HG03342 (cell line): ENCODE measurements around the gene IFT122.
"Not testable (repeated sequence)": the region's sequence is repeated elsewhere in the genome, so short reads cannot be mapped to it uniquely, and the experiment has no call there.

Experiments
- ATAC-seq: cut with Tn5 transposase; IDR thresholded peaks from one replicate; pipeline ENCODE4 v1.9.1; 2021; ENCODE audit warnings: mild to moderate bottlenecking, moderate library complexity; ENCODE audit not compliant: unreplicated experiment

The IFT122 gene, protein sequence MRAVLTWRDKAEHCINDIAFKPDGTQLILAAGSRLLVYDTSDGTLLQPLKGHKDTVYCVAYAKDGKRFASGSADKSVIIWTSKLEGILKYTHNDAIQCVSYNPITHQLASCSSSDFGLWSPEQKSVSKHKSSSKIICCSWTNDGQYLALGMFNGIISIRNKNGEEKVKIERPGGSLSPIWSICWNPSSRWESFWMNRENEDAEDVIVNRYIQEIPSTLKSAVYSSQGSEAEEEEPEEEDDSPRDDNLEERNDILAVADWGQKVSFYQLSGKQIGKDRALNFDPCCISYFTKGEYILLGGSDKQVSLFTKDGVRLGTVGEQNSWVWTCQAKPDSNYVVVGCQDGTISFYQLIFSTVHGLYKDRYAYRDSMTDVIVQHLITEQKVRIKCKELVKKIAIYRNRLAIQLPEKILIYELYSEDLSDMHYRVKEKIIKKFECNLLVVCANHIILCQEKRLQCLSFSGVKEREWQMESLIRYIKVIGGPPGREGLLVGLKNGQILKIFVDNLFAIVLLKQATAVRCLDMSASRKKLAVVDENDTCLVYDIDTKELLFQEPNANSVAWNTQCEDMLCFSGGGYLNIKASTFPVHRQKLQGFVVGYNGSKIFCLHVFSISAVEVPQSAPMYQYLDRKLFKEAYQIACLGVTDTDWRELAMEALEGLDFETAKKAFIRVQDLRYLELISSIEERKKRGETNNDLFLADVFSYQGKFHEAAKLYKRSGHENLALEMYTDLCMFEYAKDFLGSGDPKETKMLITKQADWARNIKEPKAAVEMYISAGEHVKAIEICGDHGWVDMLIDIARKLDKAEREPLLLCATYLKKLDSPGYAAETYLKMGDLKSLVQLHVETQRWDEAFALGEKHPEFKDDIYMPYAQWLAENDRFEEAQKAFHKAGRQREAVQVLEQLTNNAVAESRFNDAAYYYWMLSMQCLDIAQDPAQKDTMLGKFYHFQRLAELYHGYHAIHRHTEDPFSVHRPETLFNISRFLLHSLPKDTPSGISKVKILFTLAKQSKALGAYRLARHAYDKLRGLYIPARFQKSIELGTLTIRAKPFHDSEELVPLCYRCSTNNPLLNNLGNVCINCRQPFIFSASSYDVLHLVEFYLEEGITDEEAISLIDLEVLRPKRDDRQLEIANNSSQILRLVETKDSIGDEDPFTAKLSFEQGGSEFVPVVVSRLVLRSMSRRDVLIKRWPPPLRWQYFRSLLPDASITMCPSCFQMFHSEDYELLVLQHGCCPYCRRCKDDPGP

DNA sequence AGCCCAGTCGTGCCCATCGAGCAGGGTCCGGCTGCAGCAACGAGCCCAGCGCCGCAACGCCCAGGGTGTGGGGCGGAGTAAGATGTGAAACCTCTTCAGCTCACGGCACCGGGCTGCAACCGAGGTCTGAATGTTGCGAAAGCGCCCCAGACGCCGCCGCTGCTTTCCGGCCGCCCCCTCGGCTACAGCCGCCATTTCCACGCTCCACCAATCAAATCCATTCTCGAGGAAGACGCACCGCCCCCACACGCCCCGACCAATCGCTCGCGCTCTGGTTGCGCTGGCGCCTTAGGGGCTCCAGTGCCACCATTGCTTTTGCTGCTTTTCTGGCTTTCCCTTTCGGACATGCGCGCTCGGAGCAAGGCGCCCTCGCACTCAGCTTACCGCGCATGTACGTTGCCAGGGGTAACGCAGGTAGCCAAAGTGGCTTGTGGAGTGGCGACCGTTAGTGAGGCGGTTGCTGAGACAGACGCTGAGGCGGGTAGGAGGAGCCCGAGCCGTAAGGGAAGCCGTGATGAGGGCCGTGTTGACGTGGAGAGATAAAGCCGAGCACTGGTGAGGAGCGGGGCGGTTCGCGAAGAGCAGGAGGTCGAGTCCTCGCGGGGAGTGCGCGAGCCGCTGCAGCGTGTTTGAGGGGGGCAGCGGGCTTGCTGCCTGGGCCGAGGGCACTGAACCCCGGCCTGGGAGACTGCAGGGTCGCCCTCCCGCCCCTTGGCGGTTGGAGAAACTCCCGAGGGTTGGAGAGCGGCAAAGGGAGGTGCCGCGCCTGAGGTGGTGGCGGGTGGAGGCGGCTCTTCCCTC is at the start of gene IFT122, which contains the start of gene MBD4:
IFT122 (plus strand) TSS at position 408 of the 801 bp plus-strand sequence; CDS start at position 515, 107 bp downstream.
MBD4 (minus strand) TSS at position 132 of the 801 bp plus-strand sequence; CDS start at position 17, 115 bp downstream.
- peak; percentile 89 for ATAC-seq

DNA sequence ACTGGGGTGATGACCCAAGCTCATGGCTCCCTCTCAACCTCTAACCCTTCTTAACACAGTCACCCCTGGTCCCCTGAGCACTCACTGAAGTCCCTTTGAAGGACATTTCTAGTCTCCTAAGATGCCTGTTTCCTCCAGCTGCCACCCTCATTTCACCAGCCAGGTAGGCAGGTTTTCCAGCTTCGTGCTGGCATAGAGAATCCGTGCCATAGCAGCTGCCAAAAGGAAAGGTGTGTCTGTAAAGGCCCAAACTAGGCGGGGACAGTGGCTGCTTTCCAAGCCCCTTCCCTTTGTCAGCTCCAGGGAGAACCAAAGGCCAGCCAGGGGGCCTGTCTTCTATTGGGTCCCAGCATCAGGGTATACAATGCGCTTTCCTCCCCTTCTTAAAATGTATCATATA is 48.4 kb upstream of the IFT122 start:
- ATAC-seq = not testable (repeated sequence)

DNA sequence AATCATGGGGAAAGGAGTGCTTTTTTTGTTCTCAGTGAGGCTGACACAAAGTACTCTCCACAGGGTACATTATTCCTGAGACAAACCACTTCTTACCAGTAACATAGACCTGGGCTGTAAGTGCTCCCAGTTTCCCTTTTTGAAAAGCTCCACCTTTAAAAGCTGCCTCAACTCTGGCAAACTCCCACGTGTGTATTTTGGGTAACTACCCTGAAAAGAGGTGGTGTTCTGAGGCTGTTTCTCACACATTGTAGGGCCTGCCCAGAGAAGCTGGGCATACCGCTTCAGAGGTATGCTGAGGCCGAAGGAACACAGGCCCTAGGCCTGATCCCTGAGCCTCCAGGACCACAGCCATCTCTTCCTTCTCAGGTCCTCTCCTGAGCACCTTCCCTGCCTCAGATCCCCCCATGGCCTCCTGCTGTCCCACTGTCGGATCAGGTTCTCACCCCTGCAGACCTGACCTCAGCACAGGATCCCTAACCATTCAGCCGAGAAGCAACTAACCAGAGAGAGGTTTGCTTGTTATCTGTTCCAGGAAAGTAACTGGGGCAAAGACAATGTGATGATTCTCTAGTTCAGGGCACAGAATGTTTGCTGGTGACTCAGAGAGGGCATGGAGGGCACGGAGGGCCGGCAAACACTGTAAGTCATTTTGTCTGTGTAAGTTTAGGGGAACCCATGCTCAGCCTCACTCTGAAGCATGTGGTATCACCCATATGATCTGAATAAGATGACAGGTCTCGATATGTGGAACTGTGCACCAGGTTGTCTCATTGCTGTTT is 47.7 kb upstream of the IFT122 start:
- not testable (repeated sequence) for ATAC-seq

DNA sequence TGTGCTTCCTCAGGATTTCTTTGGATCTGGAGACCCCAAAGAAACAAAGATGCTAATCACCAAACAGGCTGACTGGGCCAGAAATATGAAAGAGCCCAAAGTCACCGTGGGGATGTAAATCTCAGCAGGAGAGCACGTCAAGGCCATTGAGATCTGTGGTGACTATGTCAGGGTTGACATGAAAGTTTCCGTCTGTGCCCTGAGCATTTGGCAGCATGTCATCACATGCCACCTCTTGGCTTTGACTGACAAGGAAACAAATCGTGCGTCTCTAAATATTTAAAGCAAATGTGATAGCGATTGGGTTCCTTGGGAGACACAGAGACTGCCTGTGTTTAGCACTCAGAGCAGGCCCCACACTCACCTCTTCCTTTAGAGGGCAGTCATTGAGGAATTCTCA is 46.8 kb upstream of the IFT122 start:
- ATAC-seq = no peak

DNA sequence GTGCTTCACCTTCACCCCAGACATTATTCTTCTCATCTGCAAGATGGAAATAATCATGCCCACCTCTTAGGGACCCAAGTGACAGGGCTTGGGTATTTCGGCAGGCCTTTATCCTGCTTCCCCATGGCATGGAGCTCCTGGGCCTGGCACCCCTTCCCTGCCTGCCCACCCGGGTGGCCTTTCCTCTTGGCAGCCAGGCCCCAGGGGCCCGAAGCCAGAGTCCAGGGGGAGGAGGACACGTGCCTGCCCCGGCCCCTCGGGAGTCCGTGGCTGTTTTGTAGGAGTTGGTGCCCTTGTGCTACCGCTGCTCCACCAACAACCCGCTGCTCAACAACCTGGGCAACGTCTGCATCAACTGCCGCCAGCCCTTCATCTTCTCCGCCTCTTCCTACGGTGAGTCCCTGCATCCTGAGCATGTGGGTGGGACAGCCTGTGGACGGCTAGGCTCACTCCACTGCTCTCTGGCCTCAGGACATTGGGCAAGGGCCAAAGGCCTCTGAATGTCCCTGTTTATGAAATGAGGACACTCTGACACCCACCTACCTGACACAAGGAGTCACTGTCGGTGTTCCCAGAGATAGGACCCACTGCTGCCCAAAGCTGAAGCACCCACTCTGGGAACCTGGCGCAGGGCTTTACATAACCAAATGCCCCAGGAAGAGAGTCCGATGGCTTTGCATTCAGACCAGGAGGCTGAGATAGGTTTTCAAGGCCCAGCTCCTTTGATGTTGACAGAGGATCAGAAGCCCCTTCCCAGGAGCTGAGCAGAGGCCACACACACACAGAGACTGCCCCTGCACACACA is 46.1 kb upstream of the IFT122 start:
- ATAC-seq = not testable (repeated sequence)

DNA sequence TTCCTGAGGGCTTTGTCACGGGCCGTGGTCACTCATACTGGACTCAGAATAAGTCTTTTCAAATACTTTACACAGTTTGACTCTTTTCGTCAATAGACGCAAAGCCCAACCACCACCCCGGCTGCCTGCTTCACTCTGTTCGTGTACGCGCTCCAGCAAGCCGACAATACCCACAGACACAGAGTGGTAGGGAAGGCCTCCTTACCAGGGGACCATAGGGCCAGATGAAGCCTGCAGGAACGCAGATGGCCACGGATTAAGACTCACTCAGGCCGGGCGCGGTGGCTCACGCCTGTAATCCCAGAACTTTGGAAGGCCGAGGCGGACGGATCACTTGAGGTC is 41.2 kb upstream of the IFT122 start:
- no peak for ATAC-seq

DNA sequence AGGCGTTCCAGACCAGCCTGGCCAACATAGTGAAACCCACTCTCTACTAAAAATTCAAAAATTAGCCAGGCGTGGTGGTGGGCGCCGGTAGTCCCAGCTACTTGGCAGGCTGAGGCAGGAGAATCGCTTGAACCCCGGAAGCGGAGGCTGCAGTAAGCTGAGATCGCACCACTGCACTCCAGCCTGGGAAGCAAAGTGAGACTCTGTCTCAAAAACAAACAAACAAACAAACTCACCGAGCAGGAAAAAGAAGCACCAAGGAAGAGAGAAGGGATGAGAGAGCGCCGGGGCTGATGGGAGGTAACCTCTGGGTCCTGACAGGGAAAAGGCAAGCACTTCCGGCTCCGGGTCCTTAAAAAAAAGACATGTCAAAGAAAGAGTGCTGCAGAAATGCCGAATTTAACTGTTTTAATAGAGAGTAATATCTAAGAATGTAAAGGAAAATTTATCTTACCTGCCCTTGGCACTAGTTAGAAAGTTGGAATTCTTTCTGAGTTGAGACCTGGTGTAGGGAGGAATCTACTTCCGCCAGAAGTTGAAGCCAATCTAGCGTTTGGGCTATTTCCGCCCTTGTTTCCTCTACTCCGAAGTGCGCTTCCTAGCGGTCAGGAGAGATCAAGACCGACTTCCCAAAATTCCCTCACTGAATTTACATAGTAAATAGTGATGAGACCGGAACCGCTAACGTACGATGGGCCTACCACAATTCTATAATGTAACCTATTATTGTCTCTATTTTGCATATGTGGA is 40.7 kb upstream of the IFT122 start:
- ATAC-seq = peak; percentile 65

DNA sequence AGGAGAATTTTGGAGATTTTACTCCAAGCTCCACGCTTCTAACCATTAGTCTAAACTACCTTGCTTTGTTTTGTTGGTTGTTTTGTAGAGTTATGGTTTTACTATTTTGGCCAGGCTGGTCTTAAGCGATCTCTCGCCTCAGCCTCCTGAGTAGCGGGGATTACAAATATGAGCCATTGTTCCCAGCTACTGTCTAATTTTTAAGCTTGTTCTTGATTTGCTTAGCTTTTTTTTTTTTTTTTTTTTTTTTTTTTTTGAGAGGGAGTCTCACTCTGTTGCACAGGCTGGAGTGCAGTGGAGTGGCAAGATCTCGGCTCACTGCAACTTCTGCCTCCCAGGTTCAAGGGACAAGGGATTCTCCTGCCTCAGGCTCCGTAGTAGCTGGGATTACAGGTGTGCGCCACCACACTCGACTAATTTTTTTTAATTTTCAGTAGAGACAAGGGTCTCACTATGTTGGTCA is 40.1 kb upstream of the IFT122 start:
- ATAC-seq = peak; percentile 26

DNA sequence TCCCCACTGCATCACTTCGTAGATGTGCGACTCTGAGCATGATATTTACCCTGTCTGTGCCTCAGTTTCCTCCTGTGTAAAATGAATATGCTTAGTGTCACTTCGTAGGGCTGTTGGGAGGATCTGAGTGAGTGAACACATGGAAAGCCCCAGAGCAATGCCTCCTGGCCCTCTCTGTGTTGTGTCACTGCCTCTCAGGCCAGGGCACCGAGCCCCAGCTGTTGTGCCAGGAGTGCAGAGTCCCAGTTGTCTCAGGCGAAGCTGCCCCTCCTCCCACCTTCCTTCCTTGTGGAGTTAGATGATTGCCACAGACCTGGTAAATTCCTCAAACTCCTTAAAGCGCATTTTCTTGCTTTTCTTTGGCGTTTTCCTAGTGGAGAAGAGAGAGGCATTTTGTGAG is 37.8 kb upstream of the IFT122 start:
- ATAC-seq = no peak

DNA sequence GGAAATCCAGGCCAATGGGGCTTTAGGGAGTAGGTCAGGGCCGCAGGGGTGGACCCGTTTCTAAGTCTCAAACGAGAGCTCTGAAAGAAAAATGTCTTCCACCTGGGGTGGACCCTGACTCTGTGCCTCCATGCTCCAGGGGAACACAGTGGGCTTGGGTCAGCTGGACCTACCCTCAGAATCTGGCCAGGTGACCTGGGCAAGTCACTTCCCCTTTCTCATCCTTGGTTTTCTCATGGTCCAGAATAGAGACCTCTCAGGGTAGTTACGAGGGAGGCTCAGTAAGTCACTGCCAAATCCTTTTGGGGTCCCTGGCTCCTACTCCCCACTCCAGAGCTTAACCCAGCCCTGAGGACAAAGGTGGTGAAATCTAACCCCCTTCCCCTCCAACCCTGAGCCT is 37.4 kb upstream of the IFT122 start:
- no peak for ATAC-seq

DNA sequence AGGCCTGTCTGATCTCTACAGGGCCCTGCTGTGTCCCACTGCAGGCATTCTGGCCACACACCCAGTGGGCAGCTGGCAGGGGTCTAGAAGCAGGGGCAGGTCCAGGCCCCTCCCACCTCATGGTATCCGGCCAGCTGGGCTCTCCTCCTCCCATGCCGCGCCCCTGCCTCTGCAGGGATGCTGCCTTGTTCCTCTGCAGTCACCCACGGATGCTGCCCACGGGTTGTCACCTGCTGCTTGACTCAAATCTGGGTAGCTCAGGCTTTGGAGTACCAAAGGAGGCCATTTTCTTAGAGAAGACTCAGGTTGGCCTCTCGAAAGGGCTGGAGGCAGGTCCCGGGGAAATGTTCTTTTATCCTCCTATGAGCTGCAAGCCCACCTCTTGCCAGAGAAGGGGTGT is 36.6 kb upstream of the IFT122 start:
- no peak for ATAC-seq

DNA sequence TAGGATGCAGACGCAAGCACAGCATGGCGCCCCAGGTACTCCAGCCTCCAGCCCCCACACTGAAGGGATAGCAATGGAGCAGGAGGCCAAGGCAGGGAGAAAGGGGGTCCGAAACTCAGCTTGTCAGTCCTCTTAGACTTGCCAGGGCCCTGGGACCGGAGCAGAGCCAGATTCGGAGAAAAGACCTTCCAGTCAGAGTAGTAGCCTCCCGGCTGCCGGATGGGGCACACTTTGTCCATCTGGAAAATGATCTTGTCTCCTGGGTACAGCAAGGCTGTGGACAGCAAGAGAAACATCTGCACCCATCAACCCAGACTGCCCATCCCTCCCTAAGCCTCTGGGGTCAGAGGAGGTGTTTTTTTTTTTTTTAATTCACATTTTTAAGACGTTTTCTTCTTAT is 35.9 kb upstream of the IFT122 start:
- ATAC-seq = no peak

DNA sequence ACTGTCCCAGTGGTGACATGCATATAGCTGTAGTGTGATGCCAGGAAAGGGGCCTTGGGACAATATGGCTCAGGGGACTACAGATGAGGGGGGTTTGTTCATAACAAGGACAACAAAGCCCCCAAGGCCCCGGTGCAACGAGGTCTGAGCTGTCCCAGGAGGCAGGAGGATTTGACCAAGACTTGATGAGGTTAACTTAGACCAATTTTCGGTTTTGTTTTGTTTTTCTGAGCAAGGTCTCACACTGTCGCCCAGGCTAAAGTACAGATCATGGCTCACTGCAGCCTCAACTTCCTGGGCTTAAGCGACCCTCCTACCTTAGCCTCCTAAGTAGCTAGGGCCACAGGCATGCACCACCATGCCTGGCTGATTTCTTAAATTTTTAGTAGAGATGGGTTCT is 35.4 kb upstream of the IFT122 start:
- no peak for ATAC-seq

DNA sequence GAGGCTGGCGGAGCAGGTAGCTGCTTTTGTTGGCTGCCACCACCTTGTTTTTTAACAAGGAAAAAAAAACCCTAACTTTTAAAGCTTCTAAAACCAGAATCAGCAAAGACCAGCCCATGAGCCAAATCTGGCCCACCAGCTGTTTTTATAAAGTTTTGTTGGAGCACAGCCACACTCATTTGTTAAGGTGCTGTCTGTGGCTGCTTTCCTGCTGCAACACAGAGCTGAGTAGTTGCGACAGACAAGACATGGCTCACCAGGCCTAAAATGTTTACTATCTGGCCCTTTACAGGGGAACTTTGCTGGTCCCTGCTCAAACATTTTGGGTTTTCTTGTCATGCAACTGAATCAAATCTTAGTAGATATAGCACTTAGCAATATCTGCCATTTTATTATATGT is 30.5 kb upstream of the IFT122 start:
- no peak for ATAC-seq

DNA sequence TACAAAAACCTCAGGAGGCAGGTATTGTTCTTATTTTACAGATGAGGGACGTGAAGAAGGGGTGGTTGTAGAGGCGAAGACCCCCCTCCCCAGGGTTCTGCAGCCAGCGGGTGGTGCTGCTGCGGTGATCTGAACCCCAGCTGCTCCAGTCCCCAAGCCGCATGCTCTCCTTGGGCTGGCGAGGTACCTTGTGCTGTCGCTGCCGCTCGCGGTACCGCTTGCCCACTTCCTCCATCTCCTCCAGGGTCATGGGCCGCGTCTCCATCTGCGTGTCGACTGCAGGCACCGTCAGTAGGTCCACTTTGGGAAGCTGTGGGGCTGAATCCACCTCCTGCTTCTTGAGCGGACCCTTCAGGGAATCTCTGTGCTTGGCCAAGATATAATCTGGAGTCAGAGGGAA is 29.1 kb upstream of the IFT122 start:
- no peak for ATAC-seq

DNA sequence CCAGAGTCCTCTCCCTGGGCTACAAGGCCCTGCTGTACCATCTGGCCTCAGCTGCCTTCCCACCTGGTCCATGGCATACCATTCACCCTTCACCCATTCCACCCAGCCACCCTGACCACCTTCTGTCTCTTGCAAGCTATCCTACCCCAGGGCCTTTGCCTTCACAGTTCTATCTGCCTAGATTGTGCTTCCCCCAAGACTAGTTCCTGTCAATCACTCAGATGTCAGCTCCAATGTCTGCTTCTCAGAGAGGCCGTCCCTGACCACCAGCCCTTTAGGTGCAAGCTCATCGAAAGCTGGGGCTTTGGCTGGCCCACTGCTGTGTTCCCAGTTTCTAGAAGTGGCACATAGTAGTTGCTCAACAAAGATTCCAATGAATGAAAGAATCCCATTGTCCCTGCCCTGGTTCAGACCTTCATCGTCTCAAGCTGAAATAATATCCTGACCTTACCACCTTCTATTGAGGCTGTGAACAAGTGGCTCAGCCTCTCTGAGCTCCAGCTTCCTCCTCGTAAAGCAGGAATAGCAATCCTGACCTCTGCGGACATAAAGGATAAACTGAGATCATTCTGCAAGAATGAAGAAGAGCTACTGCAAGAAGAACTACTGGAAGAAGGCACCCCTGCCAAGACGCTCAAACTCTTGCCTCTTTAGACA is 27.4 kb upstream of the IFT122 start:
- ATAC-seq = no peak

DNA sequence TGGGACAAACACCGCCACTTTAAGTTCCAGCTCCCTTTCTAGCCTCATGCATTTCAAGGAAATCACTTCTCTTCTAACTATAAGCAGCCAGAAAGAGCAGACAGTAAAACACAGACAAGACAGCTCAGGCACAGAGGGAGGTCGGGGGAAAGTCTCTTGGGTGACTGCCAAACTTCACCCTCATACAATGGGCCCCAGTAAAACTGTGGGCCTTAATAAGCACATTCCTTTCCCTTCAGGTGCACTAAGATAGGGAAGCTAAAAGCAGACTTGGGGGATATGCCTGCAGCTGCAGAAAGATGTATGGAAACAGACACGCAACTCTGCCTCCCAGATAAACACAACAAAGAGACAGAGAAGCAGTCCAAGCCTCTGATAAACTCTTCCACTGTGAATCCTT is 26.8 kb upstream of the IFT122 start:
- ATAC-seq = not testable (repeated sequence)
